IMR-90 (cell line): Measurements from ENCODE around the gene ASAP2. TPM values are rescaled to one million over a fixed set of nuclear protein-coding genes. Genes with fewer than 3 reads are reported as not detected.

Experiments used
- ATAC-seq: fragments of 200-7000 bp; cut with Tn5 transposase; 2 replicates; pipeline ENCODE4 v1.9.1; 2020; ENCODE audit warnings: low read depth, mild to moderate bottlenecking, moderate library complexity
- BruUV-seq: library from RNA; stranded (reverse); fragments of 400-500 nt; replicated peaks from 2 replicates; lab custom pipeline; 2021; lab: Mats Ljungman, UMichigan
- CTCF ChIA-PET: fragments of 300-600 bp; formaldehyde crosslinking; extraction: SDS; loops from one replicate; lab custom pipeline; 2021; ENCODE audit warnings: antibody characterized with exemption; lab: Yijun Ruan, JAX
- POLR2A ChIA-PET: fragments of 300-600 bp; sonication (Branson Sonifier 250); formaldehyde crosslinking; loops from one replicate; lab custom pipeline; 2022; ENCODE audit warnings: antibody characterized with exemption; ENCODE audit not compliant: unreplicated experiment; lab: Charles Lee
- DNase-seq: peaks from one replicate; pipeline ENCODE4 v3.0.0; 2013
- H2AFZ ChIP-seq: replicated peaks from 2 replicates; pipeline ENCODE3; 2013; ENCODE audit warnings: low read length, mild to moderate bottlenecking; ENCODE audit not compliant: poor library complexity
- H2AK5ac ChIP-seq: 2 replicates; pipeline ENCODE4 v1.6.1; 2013; ENCODE audit warnings: low read depth, low read length, inconsistent platforms
- H2AK9ac ChIP-seq: replicated peaks from 2 replicates; pipeline ENCODE3; 2013; ENCODE audit warnings: mild to moderate bottlenecking, low read depth, low read length, moderate library complexity; ENCODE audit not compliant: poor library complexity
- H2BK120ac ChIP-seq: 2 replicates; pipeline ENCODE4 v1.6.1; 2013; ENCODE audit warnings: low read depth, low read length, inconsistent platforms
- H2BK15ac ChIP-seq: 3 replicates; pipeline ENCODE4 v1.6.1; 2013; ENCODE audit warnings: low read depth, low read length, inconsistent platforms
- H2BK20ac ChIP-seq: 2 replicates; pipeline ENCODE4 v1.6.1; 2013; ENCODE audit warnings: low read depth, mild to moderate bottlenecking, inconsistent platforms, low read length, moderate library complexity
- H2BK5ac ChIP-seq: 2 replicates; pipeline ENCODE4 v1.6.1; 2013; ENCODE audit warnings: mild to moderate bottlenecking, low read depth, low read length, inconsistent platforms; ENCODE audit not compliant: poor library complexity, severe bottlenecking
- H3K14ac ChIP-seq: replicated peaks from 2 replicates; pipeline ENCODE4 v1.6.1; 2013; ENCODE audit warnings: low read depth, low read length, inconsistent platforms
- H3K18ac ChIP-seq: 2 replicates; pipeline ENCODE4 v1.6.1; 2013; ENCODE audit warnings: low read depth, low read length, control low read depth
- H3K23ac ChIP-seq: 2 replicates; pipeline ENCODE4 v1.6.1; 2013; ENCODE audit warnings: low read depth, low read length, inconsistent platforms
- H3K27ac ChIP-seq: 2 replicates; pipeline ENCODE4 v1.5.1; 2013; ENCODE audit warnings: mild to moderate bottlenecking, control low read depth, low read length; ENCODE audit not compliant: insufficient read depth
- H3K27me3 ChIP-seq: 2 replicates; pipeline ENCODE4 v1.6.1; 2013; ENCODE audit warnings: low read length; ENCODE audit not compliant: control insufficient read depth, insufficient read depth
- H3K36me3 ChIP-seq: 2 replicates; pipeline ENCODE4 v1.6.1; 2013; ENCODE audit warnings: low read length, mixed read lengths; ENCODE audit not compliant: control insufficient read depth, insufficient read depth
- H3K4ac ChIP-seq: 2 replicates; pipeline ENCODE4 v1.6.1; 2013; ENCODE audit warnings: low read depth, low read length, inconsistent platforms
- H3K4me1 ChIP-seq: 2 replicates; pipeline ENCODE4 v1.6.1; 2013; ENCODE audit warnings: low read length, mixed read lengths; ENCODE audit not compliant: control insufficient read depth, insufficient read depth
- H3K4me2 ChIP-seq: 2 replicates; pipeline ENCODE4 v1.6.1; 2013; ENCODE audit warnings: low read depth, mild to moderate bottlenecking, control low read depth, low read length, moderate library complexity
- H3K4me3 ChIP-seq: 2 replicates; pipeline ENCODE4 v1.5.1; 2013; ENCODE audit warnings: low read depth, mild to moderate bottlenecking, control low read depth, low read length, moderate library complexity; ENCODE audit not compliant: insufficient read depth
- H3K56ac ChIP-seq: 2 replicates; pipeline ENCODE4 v1.6.1; 2013; ENCODE audit warnings: low read length, inconsistent platforms; ENCODE audit not compliant: insufficient read depth; ENCODE audit errors: extremely low read depth
- H3K79me1 ChIP-seq, 2 experiments: 2 replicates each; pipeline ENCODE4 v1.6.1; 2013; ENCODE audit warnings: low read length in 2 of 2, inconsistent platforms in 1 of 2, low read depth in 1 of 2
- H3K9ac ChIP-seq: 2 replicates; pipeline ENCODE4 v1.6.1; 2013; ENCODE audit warnings: low read depth, low read length, control low read depth
- H3K9me1 ChIP-seq: 2 replicates; pipeline ENCODE4 v1.6.1; 2013; ENCODE audit warnings: low read length, inconsistent platforms; ENCODE audit not compliant: insufficient read depth
- H3K9me3 ChIP-seq: 2 replicates; pipeline ENCODE4 v1.6.1; 2013; ENCODE audit warnings: low read length; ENCODE audit not compliant: control insufficient read depth, insufficient read depth
- H4K20me1 ChIP-seq: 2 replicates; pipeline ENCODE4 v1.6.1; 2013; ENCODE audit warnings: low read length, inconsistent platforms; ENCODE audit not compliant: insufficient read depth
- H4K5ac ChIP-seq: 2 replicates; pipeline ENCODE4 v1.6.1; 2013; ENCODE audit warnings: mild to moderate bottlenecking, low read depth, low read length, control low read depth
- H4K8ac ChIP-seq, 2 experiments: 2 replicates each; pipeline ENCODE4 v1.6.1; 2013; ENCODE audit warnings: low read depth in 2 of 2, low read length in 2 of 2, control low read depth in 1 of 2, inconsistent platforms in 1 of 2
- H4K91ac ChIP-seq: 2 replicates; pipeline ENCODE4 v1.6.1; 2013; ENCODE audit warnings: low read depth, low read length, inconsistent platforms; ENCODE audit not compliant: insufficient read depth
- BHLHE40 ChIP-seq: fragments of 150-350 bp; IDR thresholded peaks from 2 replicates; pipeline ENCODE4 v1.6.1; 2016; ENCODE audit warnings: mild to moderate bottlenecking, low read depth, low read length
- CEBPB ChIP-seq: IDR thresholded peaks from 2 replicates; pipeline ENCODE4 v1.6.1; 2012; ENCODE audit warnings: low read depth, low read length, improper control_type of control experiment
- MAFK ChIP-seq: IDR thresholded peaks from 2 replicates; pipeline ENCODE4 v1.6.1; 2012; ENCODE audit warnings: low read depth, low read length, improper control_type of control experiment
- POLR2A ChIP-seq: IDR thresholded peaks from 2 replicates; pipeline ENCODE4 v1.6.1; 2012; ENCODE audit warnings: mild to moderate bottlenecking, low read depth, low read length
- RAD21 ChIP-seq: IDR thresholded peaks from 2 replicates; pipeline ENCODE4 v1.6.1; 2012; ENCODE audit warnings: low read length, improper control_type of control experiment
- WGBS, 2 experiments: methylation state at CpG; one replicate each; pipeline versions ENCODE4 v1.1.5 to v1.1.7; 2013; ENCODE audit warnings: missing lambda C conversion rate in 2 of 2; ENCODE audit not compliant: insufficient read length in 1 of 2; ENCODE audit errors: extremely low coverage in 2 of 2; 5-methylcytosine and 5-hydroxymethylcytosine counted together
- dilution Hi-C: fragments of 300-500 bp; cut with HindIII; formaldehyde crosslinking; loops from one replicate; pipeline ENCODE4 v1.14.3; 2018; ENCODE audit warnings: low sequenced_read_pairs; ENCODE audit not compliant: unreplicated experiment
- in situ Hi-C: fragments of 300-500 bp; cut with MboI; formaldehyde crosslinking; loops from 3 replicates; pipeline ENCODE4 v1.14.3; 2019; ENCODE audit warnings: low sequenced_read_pairs, inconsistent platforms, mixed read lengths
- intact Hi-C: fragments of 100-400 bp; cut with micrococcal nuclease; formaldehyde crosslinking; loops from 2 replicates; pipeline ENCODE4 v1.10.0; 2022
- polyA plus RNA-seq, 3 experiments: library from polyadenylated mRNA; depleted of rRNA; stranded (reverse); fragments of >200 nt; gene quantifications; 2 replicates each; pipeline ENCODE4 v1.2.3, GENCODE V29; 2012; ENCODE audit warnings: low replicate concordance in 1 of 3
- total RNA-seq: library from RNA; depleted of rRNA; stranded (reverse); fragments of >200 nt; gene quantifications from 2 replicates; pipeline ENCODE4 v1.2.3, GENCODE V29; 2012
- TF ChIP-seq, protein P1 (sequence below): fragments of 150-350 bp; IDR thresholded peaks from 2 replicates; pipeline ENCODE4 v1.6.1; 2016; ENCODE audit warnings: low read depth, mild to moderate bottlenecking, low read length, moderate library complexity, borderline replicate concordance

ASAP2 gene
- total and polyA plus RNA-seq, 2 of the 4 experiments (the other 2 are of a cell fraction): 19.7 to 28.1 TPM

DNA sequence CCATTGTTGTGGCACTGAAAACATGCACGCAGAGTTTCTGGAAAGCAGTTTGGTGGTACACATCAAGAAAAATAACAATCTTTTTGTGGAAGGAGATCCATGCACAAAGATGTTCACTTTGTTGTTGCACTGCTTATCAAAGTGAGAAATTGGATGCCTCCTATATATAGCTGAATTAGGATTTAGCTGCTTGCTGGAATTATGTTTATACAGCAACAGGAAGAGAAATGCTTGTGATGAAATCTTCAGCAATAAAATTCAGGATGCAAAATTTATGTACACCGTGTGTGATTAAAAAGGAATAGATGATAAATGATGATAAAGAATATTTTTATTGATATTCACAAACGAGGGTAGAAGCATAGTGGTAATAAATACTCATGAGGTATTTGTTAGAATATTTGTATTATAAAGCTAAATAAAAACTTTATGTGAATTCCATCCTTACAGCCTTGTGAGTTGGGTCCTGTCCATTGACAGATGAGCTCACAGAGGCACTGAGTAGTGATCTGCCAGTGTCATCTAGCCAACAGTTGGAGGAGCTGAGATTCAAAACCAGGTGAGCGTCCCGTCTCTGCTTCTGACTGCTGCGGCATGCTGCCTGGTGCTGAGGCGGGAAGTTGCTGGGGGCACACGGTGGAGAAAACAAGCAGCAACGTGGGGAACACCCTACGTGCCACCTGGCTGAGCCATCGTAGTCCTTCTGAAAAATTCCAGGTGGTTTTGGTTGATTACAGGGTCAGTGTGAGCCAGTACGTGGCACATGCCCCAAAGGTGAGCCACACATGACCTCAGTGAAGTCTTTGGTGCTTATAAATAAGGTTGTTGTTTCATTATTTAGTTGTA lies 80.2 kb downstream of the ASAP2 start:
- Histone ChIP-seq H3K18ac (peak overlapping the region; percentile 85), H3K27ac (peak overlapping the region; percentile 94), H3K27me3 (no peaks in the 10 kb centered on the region), H2AK5ac (peak overlapping the region; percentile 86), H3K4me2 (no peak overlapping the region), H3K9ac (peak overlapping the region; percentile 25; the same call in 1 of the 2 replicates), H2BK5ac (peak overlapping the region; percentile 99), H4K5ac (peak overlapping the region; percentile 79), H2BK15ac (peak overlapping the region; percentile 83), H3K14ac (peak overlapping the region; percentile 96), H3K4me3 (no peak overlapping the region), H3K9me3 (no peaks in the 10 kb centered on the region), H3K23ac (peak overlapping the region; percentile 97), H2AK9ac (peak overlapping the region; percentile 87), H2BK20ac (peak overlapping the region; percentile 98), H4K91ac (peak overlapping the region; percentile 98), H3K56ac (peak overlapping the region; percentile 78), H4K20me1 (peaks cover 5% of the 10 kb centered on the region; the same call in 1 of the 2 replicates), H2AFZ (peak overlapping the region; percentile 39), H3K79me1 (peaks cover 54 to 81% of the 10 kb centered on the region in 2 experiments), H3K4ac (peak overlapping the region; percentile 99), H3K36me3 (peaks cover under 1% of the 10 kb centered on the region; the same call in 1 of the 2 replicates), H3K9me1 (peaks cover 27% of the 10 kb centered on the region), H3K4me1 (peaks cover 19% of the 10 kb centered on the region), H2BK120ac (peak overlapping the region; percentile 98), H4K8ac (peak overlapping the region; percentile 71 to 90)
- POLR2A ChIA-PET: no interaction called here
- in situ Hi-C loops (no loop called here), intact Hi-C loops (loop anchor here (5.0 kb wide), 2 partner anchors 79 to 144 kb away; partner anchors contain the start of gene ASAP2), dilution Hi-C loops (no loop called here)
- WGBS, 2 experiments: 96 to 100% methylated on average over 1 to 7 of the region's 12 CpGs
- DNase-seq (peak; percentile 21), ATAC-seq (no peak)
- CTCF ChIA-PET: interaction anchor here (1.0 kb wide), 1 partner anchor 52 kb away, joined by 4 read pairs; no protein-coding TSS in a partner anchor
- BruUV-seq: no TSS peak
- no peak for TF ChIP-seq POLR2A
- no peak for TF ChIP-seq RAD21
- TF ChIP-seq, protein P1, sequence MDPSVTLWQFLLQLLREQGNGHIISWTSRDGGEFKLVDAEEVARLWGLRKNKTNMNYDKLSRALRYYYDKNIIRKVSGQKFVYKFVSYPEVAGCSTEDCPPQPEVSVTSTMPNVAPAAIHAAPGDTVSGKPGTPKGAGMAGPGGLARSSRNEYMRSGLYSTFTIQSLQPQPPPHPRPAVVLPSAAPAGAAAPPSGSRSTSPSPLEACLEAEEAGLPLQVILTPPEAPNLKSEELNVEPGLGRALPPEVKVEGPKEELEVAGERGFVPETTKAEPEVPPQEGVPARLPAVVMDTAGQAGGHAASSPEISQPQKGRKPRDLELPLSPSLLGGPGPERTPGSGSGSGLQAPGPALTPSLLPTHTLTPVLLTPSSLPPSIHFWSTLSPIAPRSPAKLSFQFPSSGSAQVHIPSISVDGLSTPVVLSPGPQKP: no peak
- no peak for TF ChIP-seq BHLHE40
- TF ChIP-seq MAFK: no peak
- peak; percentile 29; the same call in 1 of the 2 replicates for TF ChIP-seq CEBPB
